GM12891 (cell line): ENCODE results near the gene CTNNA2.

Source experiments
- PAX5 ChIP-seq: IDR thresholded peaks from 2 replicates; pipeline ENCODE4 v1.6.1; 2011; ENCODE audit warnings: low read length, moderate library complexity, mild to moderate bottlenecking; ENCODE audit not compliant: insufficient read depth, severe bottlenecking
- POLR2A ChIP-seq: IDR thresholded peaks from 2 replicates; pipeline ENCODE4 v1.6.1; 2011; ENCODE audit warnings: low read depth, low read length, control low read depth
- POLR2AphosphoS5 ChIP-seq: IDR thresholded peaks from 2 replicates; pipeline ENCODE4 v1.6.1; 2011; ENCODE audit warnings: low read depth, low read length, control low read depth
- SPI1 ChIP-seq: IDR thresholded peaks from 2 replicates; pipeline ENCODE4 v1.6.1; 2011; ENCODE audit warnings: low read depth, low read length, control low read depth
- TAF1 ChIP-seq: IDR thresholded peaks from 2 replicates; pipeline ENCODE4 v1.6.1; 2011; ENCODE audit warnings: low read depth, low read length, control low read depth

GRCh38 chr2:80322958-80323357 is 810.1 kb downstream of the CTNNA2 start:
- no peak for TF ChIP-seq POLR2A
- no peak for TF ChIP-seq SPI1
- no peak for TF ChIP-seq TAF1
- no peak for TF ChIP-seq POLR2AphosphoS5
- TF ChIP-seq PAX5 = no peak
